Nephron progenitor cell (in vitro differentiated cells): ENCODE measurements around the gene CSTPP1.

Source experiments
- DNase-seq: peaks from one replicate; pipeline ENCODE4 v3.0.0; 2021
- H3K27ac Mint-ChIP-seq: 2 replicates; pipeline ENCODE4 v1.8.0; 2021; ENCODE audit warnings: mild to moderate bottlenecking, moderate library complexity, mixed read lengths
- H3K27me3 Mint-ChIP-seq: 2 replicates; pipeline ENCODE4 v1.8.0; 2021; ENCODE audit warnings: mild to moderate bottlenecking, low read depth, mixed read lengths; ENCODE audit not compliant: poor library complexity
- H3K36me3 Mint-ChIP-seq: 2 replicates; pipeline ENCODE4 v1.8.0; 2021; ENCODE audit warnings: low read depth, mixed read lengths
- H3K4me1 Mint-ChIP-seq: 2 replicates; pipeline ENCODE4 v1.8.0; 2021; ENCODE audit warnings: mixed read lengths
- H3K4me3 Mint-ChIP-seq: 2 replicates; pipeline ENCODE4 v1.8.0; 2021; ENCODE audit warnings: mild to moderate bottlenecking, moderate library complexity, mixed read lengths
- H3K9me3 Mint-ChIP-seq: 2 replicates; pipeline ENCODE4 v1.8.0; 2021; ENCODE audit warnings: mild to moderate bottlenecking, moderate library complexity, mixed read lengths
- CTCF ChIP-seq: fragments of 200-600 bp; sonication (generic); IDR thresholded peaks from 2 replicates; pipeline ENCODE4 v1.5.0; 2021; ENCODE audit warnings: antibody characterized with exemption

Gene CSTPP1

GRCh38 chr11:46914363-46914762 lies 22.2 kb upstream of the CSTPP1 start:
- peak; percentile 62 for DNase-seq
- no peaks in the 10 kb centered on the region for H3K9me3 Mint-ChIP-seq
- peaks cover 76% of the 10 kb centered on the region for H3K4me1 Mint-ChIP-seq
- peak overlapping the region; percentile 99 for H3K27ac Mint-ChIP-seq
- no peak for TF ChIP-seq CTCF
- peak overlapping the region; percentile 95 for H3K4me3 Mint-ChIP-seq
- H3K27me3 Mint-ChIP-seq = no peaks in the 10 kb centered on the region
- peaks cover 11% of the 10 kb centered on the region for H3K36me3 Mint-ChIP-seq

GRCh38 chr11:46914910-46915309 lies 21.7 kb upstream of the CSTPP1 start:
- Mint-ChIP-seq H3K9me3 (no peaks in the 10 kb centered on the region), H3K4me3 (peak overlapping the region; percentile 95), H3K27me3 (no peaks in the 10 kb centered on the region), H3K36me3 (peaks cover 7% of the 10 kb centered on the region), H3K27ac (peak overlapping the region; percentile 99), H3K4me1 (peaks cover 78% of the 10 kb centered on the region)
- TF ChIP-seq CTCF = no peak
- DNase-seq = no peak

- no peak for TF ChIP-seq CTCF
- peaks cover 83% of the 10 kb centered on the region for H3K4me1 Mint-ChIP-seq
- H3K27me3 Mint-ChIP-seq = no peaks in the 10 kb centered on the region
- DNase-seq = peak; percentile 69
- H3K9me3 Mint-ChIP-seq = no peaks in the 10 kb centered on the region
- H3K36me3 Mint-ChIP-seq = no peaks in the 10 kb centered on the region
- peak overlapping the region; percentile 97 for H3K27ac Mint-ChIP-seq
- peak overlapping the region; percentile 95 for H3K4me3 Mint-ChIP-seq
These were observed 20.1 kb upstream of the CSTPP1 start for GRCh38 chr11:46916286-46917108.

GRCh38 chr11:46917109-46917761 lies 19.3 kb upstream of the CSTPP1 start:
- H3K4me3 Mint-ChIP-seq = peak overlapping the region; percentile 95
- H3K4me1 Mint-ChIP-seq = peaks cover 75% of the 10 kb centered on the region
- no peaks in the 10 kb centered on the region for H3K27me3 Mint-ChIP-seq
- no peaks in the 10 kb centered on the region for H3K9me3 Mint-ChIP-seq
- peak; percentile 10 for DNase-seq
- H3K36me3 Mint-ChIP-seq = no peaks in the 10 kb centered on the region
- no peak for TF ChIP-seq CTCF
- peak overlapping the region; percentile 97 for H3K27ac Mint-ChIP-seq

GRCh38 chr11:46917762-46918082 lies 18.8 kb upstream of the CSTPP1 start:
- H3K4me1 Mint-ChIP-seq = peaks cover 70% of the 10 kb centered on the region
- no peaks in the 10 kb centered on the region for H3K27me3 Mint-ChIP-seq
- TF ChIP-seq CTCF = no peak
- H3K4me3 Mint-ChIP-seq = peak overlapping the region; percentile 95
- H3K27ac Mint-ChIP-seq = no peak overlapping the region
- H3K9me3 Mint-ChIP-seq = no peaks in the 10 kb centered on the region
- H3K36me3 Mint-ChIP-seq = no peaks in the 10 kb centered on the region
- DNase-seq = no peak
